Limb (tissue), 2 donors: ENCODE data around the gene KIAA0753.

ENCODE experiments used
- DNase-seq, 2 donors: peaks; one replicate each; pipeline ENCODE4 v3.0.0-alpha.2; 2016; ENCODE audit errors: extremely low spot score in 2 of 2

The KIAA0753 gene

GRCh38 chr17:6548578-6549330 is 91.8 kb downstream of the KIAA0753 start:
- no peak for DNase-seq

GRCh38 chr17:6548034-6548433 is 92.5 kb downstream of the KIAA0753 start:
- DNase-seq, result no peak

GRCh38 chr17:6547336-6547735 is 93.2 kb downstream of the KIAA0753 start:
- no peak for DNase-seq

- no peak for DNase-seq
Measured at GRCh38 chr17:6546069-6546718, 94.3 kb downstream of the KIAA0753 start.

GRCh38 chr17:6545291-6545690 is 95.2 kb downstream of the KIAA0753 start:
- DNase-seq, result no peak

GRCh38 chr17:6544011-6544370 is 96.5 kb downstream of the KIAA0753 start:
- no peak for DNase-seq

GRCh38 chr17:6543079-6544010 is 97.2 kb downstream of the KIAA0753 start:
- no peak for DNase-seq

- DNase-seq, result no peak
Measured at GRCh38 chr17:6542577-6542976, 97.9 kb downstream of the KIAA0753 start.

- DNase-seq, result no peak
Measured at GRCh38 chr17:6541886-6542285, 98.6 kb downstream of the KIAA0753 start.

- no peak for DNase-seq
Measured at GRCh38 chr17:6539871-6540270, 100.6 kb downstream of the KIAA0753 start.

GRCh38 chr17:6536566-6537065 is 103.9 kb downstream of the KIAA0753 start:
- no peak for DNase-seq

- DNase-seq, result no peak
Measured at GRCh38 chr17:6536053-6536452, 104.5 kb downstream of the KIAA0753 start.

GRCh38 chr17:6534846-6535514 is 105.5 kb downstream of the KIAA0753 start:
- DNase-seq, result no peak

- no peak for DNase-seq
Measured at GRCh38 chr17:6532441-6532885, 108.0 kb downstream of the KIAA0753 start.

- DNase-seq, result no peak
Measured at GRCh38 chr17:6531575-6531974, 108.9 kb downstream of the KIAA0753 start.

GRCh38 chr17:6530324-6530920 is 110.1 kb downstream of the KIAA0753 start:
- no peak for DNase-seq

GRCh38 chr17:6528557-6528956 is 112.0 kb downstream of the KIAA0753 start:
- DNase-seq, result no peak
